Panc1 (cell line): ENCODE results near the gene IFT80.

Source experiments
- CTCF ChIP-seq: fragments of 450-650 bp; IDR thresholded peaks from 2 replicates; pipeline ENCODE4 v1.5.1; 2017; ENCODE audit warnings: mild to moderate bottlenecking
- POLR2AphosphoS5 ChIP-seq: IDR thresholded peaks from 2 replicates; pipeline ENCODE4 v1.6.1; 2012; ENCODE audit warnings: mild to moderate bottlenecking, low read depth, low read length, moderate library complexity
- SIN3A ChIP-seq: IDR thresholded peaks from 2 replicates; pipeline ENCODE4 v1.6.1; 2012; ENCODE audit warnings: low read depth, mild to moderate bottlenecking, low read length, moderate library complexity, borderline replicate concordance; ENCODE audit not compliant: insufficient read depth

- TF ChIP-seq CTCF, result no peak
- no peak for TF ChIP-seq POLR2AphosphoS5
- TF ChIP-seq SIN3A, result no peak
Measured at GRCh38 chr3:160280836-160281235, 118.2 kb downstream of the IFT80 start.
